Hepatocyte (in vitro differentiated cells): ENCODE data around the gene BRCA1. TPM values are rescaled to one million over a fixed set of nuclear protein-coding genes. Genes with fewer than 3 reads are reported as not detected.
A peak's percentile ranks its signal among the peaks of the same experiment; 100 is the strongest.

Experiments used
- DNase-seq: peaks from one replicate; pipeline ENCODE4 v3.0.0-alpha.2; 2016; ENCODE audit warnings: low spot score
- H2AFZ ChIP-seq: fragments of 200-600 bp; sonication (generic); 2 replicates; pipeline ENCODE4 v1.6.0; 2016; ENCODE audit warnings: antibody characterized with exemption, mild to moderate bottlenecking
- H3K27ac ChIP-seq: fragments of 200-600 bp; sonication (generic); 2 replicates; pipeline ENCODE4 v1.5.1; 2016; ENCODE audit warnings: mild to moderate bottlenecking
- H3K27me3 ChIP-seq: fragments of 200-600 bp; sonication (generic); 2 replicates; pipeline ENCODE4 v1.6.1; 2016
- H3K36me3 ChIP-seq: fragments of 200-600 bp; sonication (generic); replicated peaks from 2 replicates; pipeline ENCODE4 v1.5.1; 2016; ENCODE audit warnings: low read depth; ENCODE audit not compliant: insufficient read depth
- H3K4me1 ChIP-seq: fragments of 200-600 bp; sonication (generic); 2 replicates; pipeline ENCODE4 v1.5.1; 2016; ENCODE audit warnings: mild to moderate bottlenecking, moderate library complexity; ENCODE audit not compliant: insufficient read depth
- H3K4me2 ChIP-seq: fragments of 200-600 bp; sonication (generic); 2 replicates; pipeline ENCODE4 v1.6.0; 2016
- H3K4me3 ChIP-seq: fragments of 200-600 bp; sonication (generic); 2 replicates; pipeline ENCODE4 v1.5.1; 2016; ENCODE audit warnings: mild to moderate bottlenecking
- H3K79me2 ChIP-seq: fragments of 200-600 bp; sonication (generic); 2 replicates; pipeline ENCODE4 v1.6.0; 2017; ENCODE audit warnings: mild to moderate bottlenecking
- H3K9me2 ChIP-seq: fragments of 200-600 bp; sonication (generic); replicated peaks from 2 replicates; pipeline ENCODE4 v1.6.0; 2017; ENCODE audit warnings: mild to moderate bottlenecking; ENCODE audit not compliant: insufficient read depth
- H3K9me3 ChIP-seq: fragments of 200-600 bp; sonication (generic); 2 replicates; pipeline ENCODE4 v1.5.1; 2016; ENCODE audit warnings: low read depth, mild to moderate bottlenecking
- H4K20me1 ChIP-seq: fragments of 200-600 bp; sonication (generic); 2 replicates; pipeline ENCODE4 v1.6.0; 2016; ENCODE audit warnings: mild to moderate bottlenecking; ENCODE audit not compliant: insufficient read depth, poor library complexity, severe bottlenecking
- CTCF ChIP-seq: fragments of 200-600 bp; sonication (generic); IDR thresholded peaks from 2 replicates; pipeline ENCODE4 v1.5.1; 2016; ENCODE audit warnings: antibody characterized with exemption, mild to moderate bottlenecking; ENCODE audit not compliant: poor library complexity
- EZH2 ChIP-seq: fragments of 200-600 bp; sonication (generic); IDR thresholded peaks from 2 replicates; pipeline ENCODE4 v1.6.1; 2016; ENCODE audit warnings: antibody characterized with exemption, mild to moderate bottlenecking, borderline replicate concordance
- EZH2phosphoT487 ChIP-seq: fragments of 200-600 bp; sonication (generic); IDR thresholded peaks from one replicate; pipeline ENCODE4 v1.6.1; 2018; ENCODE audit warnings: antibody characterized with exemption, mild to moderate bottlenecking, low read depth, moderate library complexity; ENCODE audit not compliant: unreplicated experiment, severe bottlenecking
- WGBS: methylation state at CpG from one replicate; pipeline ENCODE4 v1.1.6; 2016; ENCODE audit warnings: low lambda C conversion rate; ENCODE audit errors: missing lambda C conversion rate; 5-methylcytosine and 5-hydroxymethylcytosine counted together
- polyA plus RNA-seq: library from polyadenylated mRNA; unstranded; fragments of >200 nt; fragmentation: Nextera tagmentation; extraction: Ambion mirVana; gene quantifications from 2 replicates; pipeline ENCODE4 v1.2.1, GENCODE V29; 2016
- total RNA-seq: library from RNA; depleted of rRNA; stranded (reverse); fragments of >200 nt; gene quantifications from 2 replicates; pipeline ENCODE4 v1.2.3, GENCODE V29; 2014

BRCA1 gene
- total and polyA plus RNA-seq, 2 experiments from 2014 or later: 7.0 to 8.0 TPM

- TF ChIP-seq CTCF: peak; percentile 86
- no peak for TF ChIP-seq EZH2phosphoT487
- H3K4me3 ChIP-seq: peak within 1 kb of the TSS; percentile 46
Measured at GRCh38 chr17:43024407-43025289, 100.5 kb downstream of the BRCA1 start, which contains the start of gene RND2. TSS of gene RND2 (plus strand) at chr17:43025231. CDS start at chr17:43025348, 117 bp downstream.

GRCh38 chr17:43021741-43022512 is 103.2 kb downstream of the BRCA1 start, which contains the start of gene VAT1:
TSS of gene VAT1 (minus strand) at chr17:43022385. CDS start at chr17:43022322, 63 bp downstream.
- under 1% methylated on average over 57 of the region's 80 CpGs for WGBS
- Histone ChIP-seq H3K27ac (peak within 1 kb of the TSS; percentile 99), H4K20me1 (peaks cover 15% of the 10 kb centered on the region), H3K36me3 (no peaks in the 10 kb centered on the region), H3K4me2 (peak within 1 kb of the TSS; percentile 88), H3K79me2 (peaks cover 44% of the 10 kb centered on the region), H3K9me2 (no peaks in the 10 kb centered on the region), H3K4me3 (peak within 1 kb of the TSS; percentile 99), H2AFZ (peak within 1 kb of the TSS; percentile 90), H3K9me3 (no peaks in the 10 kb centered on the region), H3K27me3 (no peaks in the 10 kb centered on the region), H3K4me1 (peaks cover 24% of the 10 kb centered on the region)
- peak; percentile 93 for DNase-seq
- no peak for TF ChIP-seq EZH2
- TF ChIP-seq CTCF: peak; percentile 7

More at GRCh38 chr17:43024407-43025289, 100.5 kb downstream of the BRCA1 start, which contains the start of gene RND2:
- H3K9me3 ChIP-seq: no peaks in the 10 kb centered on the region
- H4K20me1 ChIP-seq: no peaks in the 10 kb centered on the region
- WGBS: under 1% methylated on average over 39 of the region's 61 CpGs
- H3K27ac ChIP-seq: peak within 1 kb of the TSS; percentile 71
- H2AFZ ChIP-seq: peak within 1 kb of the TSS; percentile 79
- H3K4me1 ChIP-seq: peaks cover 11% of the 10 kb centered on the region
- H3K9me2 ChIP-seq: no peaks in the 10 kb centered on the region
- H3K4me2 ChIP-seq: peak within 1 kb of the TSS; percentile 92
- peak; percentile 95 for DNase-seq
- no peaks in the 10 kb centered on the region for H3K36me3 ChIP-seq
- no peaks in the 10 kb centered on the region for H3K27me3 ChIP-seq
- H3K79me2 ChIP-seq: peaks cover 23% of the 10 kb centered on the region

- 12% methylated on average over 31 of the region's 40 CpGs for WGBS
- H3K4me1 ChIP-seq: peaks cover 24% of the 10 kb centered on the region
Measured at GRCh38 chr17:43020789-43021740, 104.1 kb downstream of the BRCA1 start.

More at GRCh38 chr17:43020789-43021740, 104.1 kb downstream of the BRCA1 start:
- DNase-seq: peak; percentile 85
- peak overlapping the region; percentile 99 for H3K27ac ChIP-seq
- H3K4me3 ChIP-seq: peak overlapping the region; percentile 99
- H3K9me2 ChIP-seq: no peaks in the 10 kb centered on the region
- no peaks in the 10 kb centered on the region for H3K36me3 ChIP-seq
- H3K27me3 ChIP-seq: no peaks in the 10 kb centered on the region
- peaks cover 15% of the 10 kb centered on the region for H4K20me1 ChIP-seq
- no peak for TF ChIP-seq EZH2
- no peak for TF ChIP-seq EZH2phosphoT487
- TF ChIP-seq CTCF: no peak
- H3K4me2 ChIP-seq: peak overlapping the region; percentile 88
- no peaks in the 10 kb centered on the region for H3K9me3 ChIP-seq
- peak overlapping the region; percentile 90 for H2AFZ ChIP-seq
- H3K79me2 ChIP-seq: peaks cover 47% of the 10 kb centered on the region
